ENCODE data around the gene CHIT1. TPM values are rescaled to one million over a fixed set of nuclear protein-coding genes. Genes with fewer than 3 reads are reported as not detected.

CHIT1 gene
- total RNA-seq, 4 donors from 2014 or later: 0.07 to 0.77 TPM; not detected in 2

- Histone ChIP-seq H3K27ac (peak overlapping the region; percentile 56 to 96), H3K27me3 (no peaks in the 10 kb centered on the region), H3K36me3 (no peaks in the 10 kb centered on the region), H3K4me1 (peaks cover 14 to 16% of the 10 kb centered on the region in 2 donors), H3K9me3 (no peaks in the 10 kb centered on the region), H3K4me3 (peak overlapping the region in 1 of 2 donors; percentile 8)
- peak; percentile 91 for DNase-seq
- TF ChIP-seq, protein P1, sequence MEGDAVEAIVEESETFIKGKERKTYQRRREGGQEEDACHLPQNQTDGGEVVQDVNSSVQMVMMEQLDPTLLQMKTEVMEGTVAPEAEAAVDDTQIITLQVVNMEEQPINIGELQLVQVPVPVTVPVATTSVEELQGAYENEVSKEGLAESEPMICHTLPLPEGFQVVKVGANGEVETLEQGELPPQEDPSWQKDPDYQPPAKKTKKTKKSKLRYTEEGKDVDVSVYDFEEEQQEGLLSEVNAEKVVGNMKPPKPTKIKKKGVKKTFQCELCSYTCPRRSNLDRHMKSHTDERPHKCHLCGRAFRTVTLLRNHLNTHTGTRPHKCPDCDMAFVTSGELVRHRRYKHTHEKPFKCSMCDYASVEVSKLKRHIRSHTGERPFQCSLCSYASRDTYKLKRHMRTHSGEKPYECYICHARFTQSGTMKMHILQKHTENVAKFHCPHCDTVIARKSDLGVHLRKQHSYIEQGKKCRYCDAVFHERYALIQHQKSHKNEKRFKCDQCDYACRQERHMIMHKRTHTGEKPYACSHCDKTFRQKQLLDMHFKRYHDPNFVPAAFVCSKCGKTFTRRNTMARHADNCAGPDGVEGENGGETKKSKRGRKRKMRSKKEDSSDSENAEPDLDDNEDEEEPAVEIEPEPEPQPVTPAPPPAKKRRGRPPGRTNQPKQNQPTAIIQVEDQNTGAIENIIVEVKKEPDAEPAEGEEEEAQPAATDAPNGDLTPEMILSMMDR (IDR thresholded peaks at IDR 0.05): peak; percentile 95 to 99 (median 99)
- TF ChIP-seq POLR2A (IDR thresholded peaks at IDR 0.05): peak in 1 of 2 donors; percentile 52
- intact Hi-C loops (cut with DNase I; ENCODE audit: low total_unique reads): loop anchor here (5.0 kb wide), 3 partner anchors 34 to 214 kb away; partner anchors contain the start of gene BTG2
Measured at GRCh38 chr1:203273206-203273868, 43.9 kb upstream of the CHIT1 start.

DNA sequence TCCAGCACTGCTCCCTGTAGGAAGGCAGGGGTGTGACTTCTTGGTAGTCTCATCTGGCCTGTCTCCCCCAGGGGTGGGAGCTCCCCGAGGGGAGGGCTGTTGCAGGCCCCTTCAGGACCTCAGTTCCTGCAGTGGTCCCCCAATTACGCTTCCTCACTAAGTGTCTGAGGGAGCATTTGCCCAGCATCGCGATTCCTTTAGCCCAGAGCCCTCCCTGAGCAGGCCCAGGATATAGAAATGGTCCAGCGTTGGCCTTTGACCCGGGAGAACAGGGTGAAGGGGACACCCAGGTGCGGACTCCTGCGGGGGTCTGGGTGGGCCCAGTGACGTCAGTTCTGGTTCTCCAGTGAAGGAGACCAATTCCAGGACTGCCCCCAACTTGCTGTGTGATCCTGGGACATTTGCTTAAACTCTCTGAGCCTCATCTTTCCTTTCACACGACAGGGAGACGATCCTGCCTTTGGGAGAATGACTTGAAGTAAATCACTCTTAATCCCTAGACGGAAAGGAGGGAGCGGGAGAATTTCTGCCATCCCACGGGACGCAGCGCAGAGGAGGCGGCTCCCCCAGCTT, 43.2 kb upstream of the CHIT1 start:
- no peaks in the 10 kb centered on the region for H3K27me3 ChIP-seq
- H3K4me3 ChIP-seq: no peak overlapping the region
- H3K9me3 ChIP-seq: no peaks in the 10 kb centered on the region
- no peaks in the 10 kb centered on the region for H3K36me3 ChIP-seq
- intact Hi-C loops (cut with DNase I; ENCODE audit: low total_unique reads): loop anchor here (5.0 kb wide), 3 partner anchors 35 to 215 kb away; partner anchors contain the start of gene BTG2
- H3K27ac ChIP-seq: peak overlapping the region in 1 of 2 donors; percentile 96
- peak in 1 of 2 donors; percentile 46 for DNase-seq
- peaks cover 11 to 14% of the 10 kb centered on the region in 2 donors for H3K4me1 ChIP-seq
- TF ChIP-seq, protein P1 (IDR thresholded peaks at IDR 0.05): no peak

- Histone ChIP-seq H3K27ac (no peak overlapping the region), H3K4me3 (no peak overlapping the region), H3K36me3 (no peaks in the 10 kb centered on the region), H3K27me3 (no peaks in the 10 kb centered on the region), H3K4me1 (peaks cover 6 to 8% of the 10 kb centered on the region in 2 donors), H3K9me3 (no peaks in the 10 kb centered on the region)
- DNase-seq: peak; percentile 49 to 57
- intact Hi-C loops (cut with DNase I; ENCODE audit: low total_unique reads): loop anchor here (5.0 kb wide), 3 partner anchors 35 to 215 kb away; partner anchors contain the start of gene BTG2
- TF ChIP-seq POLR2A (IDR thresholded peaks at IDR 0.05): no peak
- TF ChIP-seq, protein P1 (IDR thresholded peaks at IDR 0.05): no peak
Measured at GRCh38 chr1:203271962-203272632, 42.6 kb upstream of the CHIT1 start.

DNA sequence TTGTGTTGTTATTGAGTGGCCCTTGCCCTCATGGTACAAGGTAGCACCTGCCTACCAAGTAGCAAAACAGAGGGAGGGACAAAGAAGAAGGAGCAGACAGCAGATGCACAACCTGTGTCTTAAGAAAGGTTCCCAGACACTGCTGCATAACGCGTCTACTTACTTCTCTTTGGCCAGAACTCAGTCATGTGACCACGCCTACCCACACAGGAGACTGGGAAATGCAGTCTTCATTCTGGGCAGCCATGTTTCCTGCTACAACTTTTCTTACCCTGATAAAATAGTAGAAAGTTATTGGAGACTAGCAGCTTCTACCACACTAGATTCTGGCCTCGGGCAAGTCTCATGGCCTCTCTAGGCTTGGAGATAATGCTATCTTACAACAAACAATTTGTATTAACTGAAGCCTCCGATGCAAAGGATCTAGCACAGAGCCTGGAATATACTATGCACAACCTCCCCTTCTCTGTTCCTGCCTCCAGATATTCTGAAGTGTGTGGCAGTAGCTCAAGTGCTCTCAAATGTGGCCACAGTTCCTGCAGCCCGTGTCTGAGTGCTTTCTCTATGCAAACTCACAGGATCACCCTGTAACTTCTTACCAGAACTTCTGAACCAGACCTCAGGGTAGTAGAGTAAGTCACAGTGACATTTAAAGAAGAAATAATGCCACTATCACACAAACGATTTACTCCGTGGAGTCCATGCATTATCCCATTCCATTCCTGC, 41.7 kb upstream of the CHIT1 start:
- no peak overlapping the region for H3K27ac ChIP-seq

More for the DNA sequence above, 41.7 kb upstream of the CHIT1 start:
- DNase-seq: peak; percentile 63 to 82
- Histone ChIP-seq H3K4me3 (no peak overlapping the region), H3K27me3 (no peaks in the 10 kb centered on the region), H3K4me1 (peaks cover 4 to 5% of the 10 kb centered on the region in 2 donors), H3K36me3 (no peaks in the 10 kb centered on the region), H3K9me3 (no peaks in the 10 kb centered on the region)
- intact Hi-C loops (cut with DNase I; ENCODE audit: low total_unique reads): loop anchor here (5.0 kb wide), 3 partner anchors 36 to 216 kb away; partner anchors contain the start of gene BTG2
- TF ChIP-seq, protein P1 (IDR thresholded peaks at IDR 0.05): no peak
- TF ChIP-seq POLR2A (IDR thresholded peaks at IDR 0.05): no peak

Data from uterus (tissue), 4 donors.